ENCODE data around the gene MAN1A1.

DNA sequence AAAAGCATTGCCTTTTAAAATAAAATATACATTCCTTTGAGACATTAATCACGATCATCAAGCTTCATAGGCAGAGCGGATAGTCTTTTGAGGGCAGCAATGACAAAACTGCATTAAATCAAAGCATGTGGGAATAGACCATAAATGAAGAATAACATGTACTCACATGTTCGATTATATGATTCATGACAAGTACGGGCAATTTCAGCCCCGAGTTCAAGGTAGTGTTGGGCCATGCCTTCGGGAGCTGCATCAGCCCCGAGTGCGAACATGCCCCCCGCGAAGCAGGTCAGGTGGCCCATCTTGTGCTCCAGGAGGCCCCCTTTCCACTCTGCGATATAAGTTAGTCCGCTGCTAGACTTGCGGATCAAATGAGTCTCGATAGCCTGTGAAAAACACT lies 160.1 kb downstream of the MAN1A1 start:
- TF ChIP-seq, protein P1, sequence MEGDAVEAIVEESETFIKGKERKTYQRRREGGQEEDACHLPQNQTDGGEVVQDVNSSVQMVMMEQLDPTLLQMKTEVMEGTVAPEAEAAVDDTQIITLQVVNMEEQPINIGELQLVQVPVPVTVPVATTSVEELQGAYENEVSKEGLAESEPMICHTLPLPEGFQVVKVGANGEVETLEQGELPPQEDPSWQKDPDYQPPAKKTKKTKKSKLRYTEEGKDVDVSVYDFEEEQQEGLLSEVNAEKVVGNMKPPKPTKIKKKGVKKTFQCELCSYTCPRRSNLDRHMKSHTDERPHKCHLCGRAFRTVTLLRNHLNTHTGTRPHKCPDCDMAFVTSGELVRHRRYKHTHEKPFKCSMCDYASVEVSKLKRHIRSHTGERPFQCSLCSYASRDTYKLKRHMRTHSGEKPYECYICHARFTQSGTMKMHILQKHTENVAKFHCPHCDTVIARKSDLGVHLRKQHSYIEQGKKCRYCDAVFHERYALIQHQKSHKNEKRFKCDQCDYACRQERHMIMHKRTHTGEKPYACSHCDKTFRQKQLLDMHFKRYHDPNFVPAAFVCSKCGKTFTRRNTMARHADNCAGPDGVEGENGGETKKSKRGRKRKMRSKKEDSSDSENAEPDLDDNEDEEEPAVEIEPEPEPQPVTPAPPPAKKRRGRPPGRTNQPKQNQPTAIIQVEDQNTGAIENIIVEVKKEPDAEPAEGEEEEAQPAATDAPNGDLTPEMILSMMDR (IDR thresholded peaks at IDR 0.05; ENCODE audit: insufficient read depth, low read length, poor library complexity, severe bottlenecking) = no peak
- no peak for TF ChIP-seq EZH2phosphoT487 (conservative IDR thresholded peaks at IDR 0.05; ENCODE audit: low read length)

Measured in SU-DHL-6 (cell line).